Panc1 (cell line): Measurements from ENCODE around the gene CTSA. TPM values are rescaled to one million over a fixed set of nuclear protein-coding genes. Genes with fewer than 3 reads are reported as not detected.

Source experiments
- ATAC-seq: fragments of 200-7000 bp; cut with Tn5 transposase; 2 replicates; pipeline ENCODE4 v1.9.1; 2020; ENCODE audit warnings: mild to moderate bottlenecking, moderate library complexity
- BruUV-seq: library from RNA; stranded (reverse); fragments of 400-500 nt; replicated peaks from 2 replicates; lab custom pipeline; 2021; lab: Mats Ljungman, UMichigan
- CTCF ChIA-PET: fragments of 300-600 bp; sonication (Branson Sonifier 250); formaldehyde crosslinking; loops from one replicate; lab custom pipeline; 2022; ENCODE audit warnings: antibody characterized with exemption; lab: Charles Lee
- POLR2A ChIA-PET: fragments of 300-600 bp; sonication (Branson Sonifier 250); formaldehyde crosslinking; loops from one replicate; lab custom pipeline; 2022; ENCODE audit warnings: antibody characterized with exemption; lab: Charles Lee
- DNase-seq: peaks from one replicate; pipeline ENCODE4 v3.0.0-alpha.2; 2010; ENCODE audit warnings: low read depth, low spot score
- H3K27ac ChIP-seq: 2 replicates; pipeline ENCODE4 v1.5.1; 2011; ENCODE audit warnings: mild to moderate bottlenecking, low read length, inconsistent platforms
- H3K27me3 ChIP-seq: fragments of 200-500 bp; sonication (Bioruptor generic); 2 replicates; pipeline ENCODE4 v1.6.0; 2014; ENCODE audit warnings: low read length, inconsistent platforms; ENCODE audit not compliant: control insufficient read depth, insufficient read depth
- H3K36me3 ChIP-seq: fragments of 200-500 bp; sonication (Bioruptor generic); 2 replicates; pipeline ENCODE4 v1.5.1; 2014; ENCODE audit warnings: inconsistent platforms, mild to moderate bottlenecking, low read length, moderate library complexity; ENCODE audit not compliant: control insufficient read depth, insufficient read depth
- H3K4me1 ChIP-seq: 2 replicates; pipeline ENCODE4 v1.5.1; 2011; ENCODE audit warnings: inconsistent platforms, mild to moderate bottlenecking, low read length, moderate library complexity; ENCODE audit not compliant: control insufficient read depth, insufficient read depth
- H3K4me3 ChIP-seq, 2 experiments: 2 replicates each; pipeline ENCODE4 v1.5.1; 2011 to 2012; ENCODE audit warnings: low read depth in 2 of 2, low read length in 2 of 2, mild to moderate bottlenecking in 2 of 2, inconsistent platforms in 1 of 2, moderate library complexity in 1 of 2
- H3K9me3 ChIP-seq: fragments of 200-500 bp; sonication (Bioruptor generic); 2 replicates; pipeline ENCODE4 v1.5.1; 2014; ENCODE audit warnings: low read depth, mild to moderate bottlenecking, inconsistent platforms, low read length, moderate library complexity; ENCODE audit not compliant: control insufficient read depth, insufficient read depth
- CTCF ChIP-seq: fragments of 450-650 bp; IDR thresholded peaks from 2 replicates; pipeline ENCODE4 v1.5.1; 2017; ENCODE audit warnings: mild to moderate bottlenecking
- POLR2AphosphoS5 ChIP-seq: IDR thresholded peaks from 2 replicates; pipeline ENCODE4 v1.6.1; 2012; ENCODE audit warnings: mild to moderate bottlenecking, low read depth, low read length, moderate library complexity
- REST ChIP-seq, 2 experiments: IDR thresholded peaks; 2 replicates each; pipeline ENCODE4 v1.6.1; 2011 to 2012; ENCODE audit warnings: low read depth in 2 of 2, control low read depth in 1 of 2, low read length in 1 of 2, mild to moderate bottlenecking in 1 of 2, moderate library complexity in 1 of 2; ENCODE audit not compliant: insufficient read depth in 1 of 2
- SIN3A ChIP-seq: IDR thresholded peaks from 2 replicates; pipeline ENCODE4 v1.6.1; 2012; ENCODE audit warnings: low read depth, mild to moderate bottlenecking, low read length, moderate library complexity, borderline replicate concordance; ENCODE audit not compliant: insufficient read depth
- TCF7L2 ChIP-seq: IDR thresholded peaks from 2 replicates; pipeline ENCODE4 v1.6.1; 2011; ENCODE audit warnings: mild to moderate bottlenecking, low read depth, low read length, inconsistent platforms
- in situ Hi-C: cut with HindIII; loops from 2 replicates; pipeline ENCODE4 v1.10.0; 2016; ENCODE audit warnings: low sequenced_read_pairs, low pct_unique_long_range_greater_than_20kb
- intact Hi-C: fragments of 100-400 bp; cut with micrococcal nuclease; formaldehyde crosslinking; loops from one replicate; pipeline ENCODE4 v1.10.0; 2022; ENCODE audit not compliant: unreplicated experiment
- total RNA-seq: library from RNA; stranded (reverse); gene quantifications from one replicate; pipeline ENCODE4 v1.2.1, GENCODE V29; 2021; ENCODE audit not compliant: unreplicated experiment

The CTSA gene
- total RNA-seq, 1 experiment from 2014 or later = 232 TPM

DNA sequence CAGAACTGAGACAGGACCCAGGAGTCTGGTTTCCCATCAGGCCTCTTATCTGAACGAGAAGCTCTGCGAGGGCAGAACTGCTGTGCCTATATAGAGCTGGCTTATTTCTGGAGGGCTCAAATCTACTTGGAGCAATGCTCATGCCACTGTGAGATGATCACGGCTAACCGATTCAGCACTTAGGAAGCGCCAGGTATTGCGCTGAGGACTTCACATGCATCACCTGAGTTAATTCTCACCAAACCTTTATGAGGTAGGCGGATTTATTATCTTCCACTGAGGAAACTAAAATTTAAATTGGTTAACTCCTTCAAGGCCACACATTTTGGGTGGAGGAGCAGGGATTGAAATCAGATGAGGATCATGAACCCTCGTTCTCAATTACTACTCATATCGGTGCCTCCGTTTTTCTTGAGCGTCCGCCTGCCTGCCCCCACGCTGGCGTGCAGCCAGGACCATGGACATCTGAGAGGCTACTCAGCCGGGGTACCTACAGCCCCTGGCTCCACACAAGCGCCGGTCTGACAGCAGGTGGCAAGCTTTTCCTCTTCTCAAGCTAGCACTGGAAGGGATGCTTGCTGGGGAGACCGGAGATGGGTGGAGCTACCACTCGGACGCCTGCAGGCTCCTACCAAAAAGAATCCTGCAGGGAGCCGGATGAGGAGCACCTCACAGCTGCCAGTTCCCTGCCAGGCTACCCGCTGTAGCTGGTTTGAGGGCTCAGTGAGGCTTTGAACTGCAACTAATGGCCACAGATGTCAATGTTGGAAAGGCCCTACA is 42.3 kb downstream of the CTSA start:
- POLR2A ChIA-PET = interaction anchor here (0.6 kb wide), 2 partner anchors 18 to 544 kb away, joined by 3 to 13 read pairs; no protein-coding TSS in a partner anchor
- TF ChIP-seq POLR2AphosphoS5 (no peak), REST (IDR thresholded peaks at IDR 0.05; ENCODE audit: insufficient read depth in 1 of 2, low read depth in 2 of 2, low read length in 1 of 2) (no peak), CTCF (no peak), SIN3A (no peak), TCF7L2 (no peak)
- Histone ChIP-seq H3K36me3 (no peaks in the 10 kb centered on the region; the same call in 1 of the 2 replicates), H3K4me1 (peaks cover 12% of the 10 kb centered on the region), H3K4me3 (peak overlapping the region; percentile 77 to 92), H3K9me3 (no peaks in the 10 kb centered on the region), H3K27ac (peak overlapping the region; percentile 95), H3K27me3 (no peaks in the 10 kb centered on the region)
- ATAC-seq = peak; percentile 32
- no TSS peak for BruUV-seq
- CTCF ChIA-PET = no interaction called here
- intact Hi-C loops = no loop called here
- no peak for DNase-seq
- in situ Hi-C loops = no loop called here

DNA sequence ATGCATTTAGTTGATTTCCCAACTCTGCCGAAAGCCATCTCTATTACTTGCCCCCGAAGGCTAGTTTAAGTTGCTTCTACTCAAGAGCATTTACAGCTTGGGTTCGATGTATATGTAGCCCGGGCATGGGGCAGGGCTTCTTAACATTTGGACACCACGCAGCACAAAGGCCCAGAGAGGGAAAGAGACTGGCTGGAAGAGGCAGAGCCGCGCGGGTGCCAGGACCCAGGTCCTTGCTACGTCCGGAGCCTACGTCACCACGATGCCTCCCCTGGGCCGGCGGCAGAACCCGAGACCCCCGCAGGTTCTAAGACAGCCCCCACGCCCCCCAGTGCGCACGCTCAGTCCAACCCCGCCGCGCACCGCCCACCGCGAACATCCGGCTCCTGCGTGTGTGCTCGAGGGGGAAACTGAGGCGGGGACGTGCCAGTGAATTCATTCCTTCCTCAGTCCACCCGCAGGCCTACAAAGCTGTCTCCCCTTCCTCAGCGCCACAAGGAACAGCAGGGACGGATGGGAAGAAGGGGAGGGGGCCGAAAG is 43.0 kb downstream of the CTSA start:
- ATAC-seq = peak; percentile 50
- TF ChIP-seq SIN3A = no peak
- no peak for TF ChIP-seq TCF7L2
- no peak for TF ChIP-seq CTCF
- TF ChIP-seq REST (IDR thresholded peaks at IDR 0.05; ENCODE audit: insufficient read depth in 1 of 2, low read depth in 2 of 2, low read length in 1 of 2) = no peak
- no peak for TF ChIP-seq POLR2AphosphoS5
- in situ Hi-C loops (no loop called here), intact Hi-C loops (no loop called here)
- no peaks in the 10 kb centered on the region; the same call in 1 of the 2 replicates for H3K36me3 ChIP-seq
- H3K27me3 ChIP-seq = no peaks in the 10 kb centered on the region
- CTCF ChIA-PET = no interaction called here
- peak overlapping the region; percentile 77 to 92 for H3K4me3 ChIP-seq
- H3K4me1 ChIP-seq = peaks cover 12% of the 10 kb centered on the region
- BruUV-seq = TSS peak; percentile 93
- DNase-seq = no peak
- no peaks in the 10 kb centered on the region for H3K9me3 ChIP-seq
- H3K27ac ChIP-seq = peak overlapping the region; percentile 95
- POLR2A ChIA-PET = interaction anchor here (0.6 to 0.7 kb wide), 5 partner anchors 10 to 640 kb away, joined by 3 to 7 read pairs (median 3); no protein-coding TSS in a partner anchor
